Caco-2 (cell line): ENCODE results near the gene PPM1A. TPM values are rescaled to one million over a fixed set of nuclear protein-coding genes. Genes with fewer than 3 reads are reported as not detected.

Experiments used
- BruUV-seq: library from RNA; stranded (reverse); fragments of 400-500 nt; replicated peaks from 2 replicates; lab custom pipeline; 2021; lab: Mats Ljungman, UMichigan
- CTCF ChIA-PET: fragments of 300-600 bp; sonication (Branson Sonifier 250); formaldehyde crosslinking; loops from one replicate; lab custom pipeline; 2022; ENCODE audit warnings: antibody characterized with exemption; lab: Charles Lee
- POLR2A ChIA-PET: fragments of 300-600 bp; sonication (Branson Sonifier 250); formaldehyde crosslinking; loops from one replicate; lab custom pipeline; 2022; ENCODE audit warnings: antibody characterized with exemption; lab: Charles Lee
- DNase-seq, 2 experiments: peaks; one replicate each; pipeline versions ENCODE4 v3.0.0 to v3.0.0-alpha.2; 2020 to 2022
- H3K27me3 ChIP-seq: replicated peaks from 2 replicates; pipeline ENCODE4 v1.6.0; 2011; ENCODE audit warnings: low read length; ENCODE audit not compliant: control insufficient read depth, insufficient read depth
- H3K36me3 ChIP-seq: 2 replicates; pipeline ENCODE4 v1.5.1; 2011; ENCODE audit warnings: low read length; ENCODE audit not compliant: control insufficient read depth, insufficient read depth
- H3K4me1 ChIP-seq: fragments of 250-450 bp; sonication (Bioruptor Pico); 2 replicates; pipeline ENCODE4 v1.5.1; 2020; ENCODE audit warnings: mild to moderate bottlenecking
- H3K4me3 ChIP-seq: 2 replicates; pipeline ENCODE4 v1.5.1; 2011; ENCODE audit warnings: low read depth, mild to moderate bottlenecking, control low read depth, low read length
- H3K9me3 ChIP-seq: fragments of 250-450 bp; sonication (Bioruptor Pico); 2 replicates; pipeline ENCODE4 v1.5.1; 2020; ENCODE audit warnings: mild to moderate bottlenecking, moderate library complexity
- H3K27ac Mint-ChIP-seq: one replicate; pipeline ENCODE4 v1.8.0; 2022; ENCODE audit warnings: mixed read lengths; ENCODE audit not compliant: unreplicated experiment
- H3K27me3 Mint-ChIP-seq: one replicate; pipeline ENCODE4 v1.8.0; 2022; ENCODE audit warnings: mixed read lengths; ENCODE audit not compliant: insufficient read depth, unreplicated experiment
- H3K36me3 Mint-ChIP-seq: one replicate; pipeline ENCODE4 v1.8.0; 2022; ENCODE audit warnings: mild to moderate bottlenecking, mixed read lengths; ENCODE audit not compliant: insufficient read depth, unreplicated experiment
- H3K4me1 Mint-ChIP-seq: one replicate; pipeline ENCODE4 v1.8.0; 2022; ENCODE audit warnings: low read depth, mixed read lengths; ENCODE audit not compliant: unreplicated experiment
- H3K4me3 Mint-ChIP-seq: one replicate; pipeline ENCODE4 v1.8.0; 2022; ENCODE audit warnings: mild to moderate bottlenecking, moderate library complexity, mixed read lengths; ENCODE audit not compliant: unreplicated experiment
- H3K9me3 Mint-ChIP-seq: one replicate; pipeline ENCODE4 v1.8.0; 2022; ENCODE audit warnings: mixed read lengths; ENCODE audit not compliant: unreplicated experiment
- intact Hi-C: fragments of 100-400 bp; cut with micrococcal nuclease; formaldehyde crosslinking; loops from one replicate; pipeline ENCODE4 v1.10.0; 2022; ENCODE audit not compliant: unreplicated experiment
- total RNA-seq: library from RNA; stranded (reverse); gene quantifications from 2 replicates; pipeline ENCODE4 v1.2.3, GENCODE V29; 2022
- TF ChIP-seq, protein P1 (sequence below), 2 experiments: fragments of 200-600 bp in 1 of 2; IDR thresholded peaks; 1 replicate in 1 of 2; 2 replicates in 1 of 2; pipeline versions ENCODE4 v1.5.1 to v1.8.0; 2011 to 2022; ENCODE audit warnings: antibody characterized with exemption in 1 of 2, control low read depth in 1 of 2, inconsistent platforms in 1 of 2, low read depth in 1 of 2, low read length in 1 of 2, mild to moderate bottlenecking in 1 of 2, moderate library complexity in 1 of 2; ENCODE audit not compliant: insufficient read depth in 1 of 2, severe bottlenecking in 1 of 2, unreplicated experiment in 1 of 2

PPM1A gene
- total RNA-seq, 1 experiment from 2014 or later = 35.6 TPM

DNA sequence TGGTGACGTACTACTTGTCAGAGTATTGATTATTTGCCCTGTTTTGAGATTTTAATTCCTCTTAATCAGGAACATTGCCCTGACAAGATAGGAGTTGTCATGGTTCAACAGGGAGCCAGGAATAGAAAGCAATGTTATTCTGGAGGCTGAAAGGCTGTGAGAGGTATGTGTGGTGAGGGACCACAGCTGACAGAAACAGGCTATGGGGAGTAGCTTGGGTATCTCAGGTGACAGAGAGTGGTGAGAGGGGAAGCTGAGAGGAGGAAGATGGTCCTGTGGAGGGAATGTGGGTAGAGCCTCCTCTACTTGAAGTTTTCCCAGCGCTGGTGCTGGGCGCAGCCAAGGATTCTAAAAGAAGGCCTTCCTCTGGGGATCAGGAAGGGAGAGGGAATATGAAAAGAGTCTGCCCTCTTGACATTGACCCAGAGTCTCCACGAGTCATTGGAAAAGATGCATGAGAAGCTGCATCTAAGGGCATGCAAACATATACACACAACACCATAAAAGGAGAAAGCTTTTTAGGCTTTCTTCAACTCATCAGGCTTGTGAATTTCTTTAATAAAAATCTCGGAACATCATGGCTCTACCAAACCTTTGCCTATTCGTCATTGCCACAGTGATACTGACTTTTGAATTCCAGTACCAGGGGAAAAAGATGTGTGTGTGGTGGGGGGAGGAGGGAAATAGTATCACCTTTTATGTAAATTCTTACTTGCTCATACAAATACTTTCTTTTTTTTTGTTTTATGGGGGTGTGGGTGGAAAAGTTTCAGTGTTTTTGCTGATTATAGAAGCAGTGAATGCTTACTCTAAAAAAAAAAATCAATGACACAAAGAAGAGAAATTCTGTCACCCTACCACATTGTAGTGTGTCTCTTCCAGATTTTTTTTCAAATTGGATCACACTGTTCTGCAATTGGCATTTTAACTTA is 43.9 kb upstream of the PPM1A start:
- Histone ChIP-seq H3K4me3 (no peak overlapping the region), H3K4me1 (no peaks in the 10 kb centered on the region), H3K36me3 (no peaks in the 10 kb centered on the region), H3K27me3 (no peaks in the 10 kb centered on the region; the same call in 1 of the 2 replicates), H3K9me3 (no peaks in the 10 kb centered on the region)
- TF ChIP-seq, protein P1, sequence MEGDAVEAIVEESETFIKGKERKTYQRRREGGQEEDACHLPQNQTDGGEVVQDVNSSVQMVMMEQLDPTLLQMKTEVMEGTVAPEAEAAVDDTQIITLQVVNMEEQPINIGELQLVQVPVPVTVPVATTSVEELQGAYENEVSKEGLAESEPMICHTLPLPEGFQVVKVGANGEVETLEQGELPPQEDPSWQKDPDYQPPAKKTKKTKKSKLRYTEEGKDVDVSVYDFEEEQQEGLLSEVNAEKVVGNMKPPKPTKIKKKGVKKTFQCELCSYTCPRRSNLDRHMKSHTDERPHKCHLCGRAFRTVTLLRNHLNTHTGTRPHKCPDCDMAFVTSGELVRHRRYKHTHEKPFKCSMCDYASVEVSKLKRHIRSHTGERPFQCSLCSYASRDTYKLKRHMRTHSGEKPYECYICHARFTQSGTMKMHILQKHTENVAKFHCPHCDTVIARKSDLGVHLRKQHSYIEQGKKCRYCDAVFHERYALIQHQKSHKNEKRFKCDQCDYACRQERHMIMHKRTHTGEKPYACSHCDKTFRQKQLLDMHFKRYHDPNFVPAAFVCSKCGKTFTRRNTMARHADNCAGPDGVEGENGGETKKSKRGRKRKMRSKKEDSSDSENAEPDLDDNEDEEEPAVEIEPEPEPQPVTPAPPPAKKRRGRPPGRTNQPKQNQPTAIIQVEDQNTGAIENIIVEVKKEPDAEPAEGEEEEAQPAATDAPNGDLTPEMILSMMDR (IDR thresholded peaks at IDR 0.05; ENCODE audit: insufficient read depth in 1 of 2, low read depth in 1 of 2, low read length in 1 of 2, severe bottlenecking in 1 of 2, unreplicated experiment in 1 of 2) = no peak
- no TSS peak for BruUV-seq
- peaks cover 30% of the 10 kb centered on the region for H3K27me3 Mint-ChIP-seq
- ChIA-PET POLR2A (no interaction called here), CTCF (no interaction called here)
- H3K4me1 Mint-ChIP-seq = no peaks in the 10 kb centered on the region
- H3K9me3 Mint-ChIP-seq = peaks cover under 1% of the 10 kb centered on the region
- no peak overlapping the region for H3K4me3 Mint-ChIP-seq
- intact Hi-C loops = loop anchor here (5.0 kb wide), 1 partner anchor 282 kb away; the partner anchor contains the start of gene C14orf39
- no peak overlapping the region for H3K27ac Mint-ChIP-seq
- DNase-seq = no peak
- H3K36me3 Mint-ChIP-seq = no peaks in the 10 kb centered on the region

DNA sequence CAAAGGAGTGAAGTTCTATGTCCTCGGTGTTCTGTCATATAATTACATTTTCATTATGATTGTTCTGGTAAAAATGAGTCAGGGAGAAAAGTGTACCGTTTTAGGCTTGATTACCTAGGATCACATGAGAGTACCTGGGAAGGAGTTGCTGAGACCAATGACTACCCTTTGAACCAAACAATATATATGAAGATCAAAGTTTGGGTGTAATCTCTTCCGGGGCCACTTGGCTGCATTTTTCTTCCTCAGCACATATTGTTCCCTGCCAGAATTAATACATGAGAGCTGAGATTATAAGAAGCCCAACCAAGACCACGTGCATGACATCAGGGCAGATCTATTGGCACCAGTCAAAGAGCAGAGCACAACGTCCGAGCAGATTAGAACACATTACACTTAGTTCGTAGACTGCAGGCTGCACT is 42.8 kb upstream of the PPM1A start:
- Histone ChIP-seq H3K4me3 (no peak overlapping the region), H3K36me3 (no peaks in the 10 kb centered on the region), H3K4me1 (no peaks in the 10 kb centered on the region), H3K27me3 (no peaks in the 10 kb centered on the region; the same call in 1 of the 2 replicates), H3K9me3 (no peaks in the 10 kb centered on the region)
- no TSS peak for BruUV-seq
- ChIA-PET CTCF (no interaction called here), POLR2A (no interaction called here)
- intact Hi-C loops = loop anchor here (5.0 kb wide), 1 partner anchor 281 kb away; the partner anchor contains the start of gene C14orf39
- H3K36me3 Mint-ChIP-seq = no peaks in the 10 kb centered on the region
- H3K4me1 Mint-ChIP-seq = no peaks in the 10 kb centered on the region
- no peaks in the 10 kb centered on the region for H3K9me3 Mint-ChIP-seq
- peaks cover 30% of the 10 kb centered on the region for H3K27me3 Mint-ChIP-seq
- TF ChIP-seq, protein P1 (IDR thresholded peaks at IDR 0.05; ENCODE audit: insufficient read depth in 1 of 2, low read depth in 1 of 2, low read length in 1 of 2, severe bottlenecking in 1 of 2, unreplicated experiment in 1 of 2) = no peak
- H3K27ac Mint-ChIP-seq = no peak overlapping the region
- no peak overlapping the region for H3K4me3 Mint-ChIP-seq
- DNase-seq = no peak

DNA sequence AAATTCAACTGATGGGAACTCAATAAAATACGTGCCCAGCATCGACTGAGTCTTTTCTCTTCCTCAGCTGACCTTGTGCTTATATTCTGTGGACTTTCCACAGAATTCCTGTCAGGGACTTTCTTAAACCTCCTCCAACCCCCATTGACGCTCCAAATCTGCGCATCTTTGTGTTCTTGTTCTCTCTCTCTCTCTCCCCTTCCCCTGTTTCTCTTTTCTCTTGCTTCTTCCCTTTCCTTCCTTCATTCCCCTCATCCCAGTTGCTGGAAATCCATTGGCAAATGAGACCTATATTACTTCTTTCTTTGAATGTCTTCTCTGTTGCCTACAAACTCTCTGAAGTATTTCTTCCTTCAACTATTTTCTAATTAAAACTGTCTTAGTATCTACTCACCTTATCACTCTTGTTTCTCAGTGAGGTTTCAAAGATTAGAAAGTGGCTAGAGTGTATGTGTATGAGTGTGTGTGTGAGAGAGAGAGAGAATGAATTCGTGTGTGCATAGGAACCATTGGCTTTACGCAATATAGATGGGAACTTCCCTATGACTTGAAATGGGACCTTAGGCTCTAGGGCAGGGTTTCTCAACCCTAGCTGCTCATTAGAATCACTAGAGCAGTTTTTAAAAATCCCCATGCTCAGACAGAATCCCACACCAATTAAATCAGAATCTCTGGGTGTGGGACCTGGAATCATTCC is 42.0 kb upstream of the PPM1A start:
- Histone ChIP-seq H3K4me1 (no peaks in the 10 kb centered on the region), H3K9me3 (no peaks in the 10 kb centered on the region), H3K4me3 (no peak overlapping the region), H3K27me3 (no peaks in the 10 kb centered on the region; the same call in 1 of the 2 replicates), H3K36me3 (no peaks in the 10 kb centered on the region)
- CTCF ChIA-PET = no interaction called here
- Mint-ChIP-seq H3K36me3 (no peaks in the 10 kb centered on the region), H3K27me3 (peaks cover 27% of the 10 kb centered on the region), H3K4me1 (no peaks in the 10 kb centered on the region), H3K4me3 (no peak overlapping the region), H3K27ac (no peak overlapping the region), H3K9me3 (no peaks in the 10 kb centered on the region)
- intact Hi-C loops = loop anchor here (5.0 kb wide), 1 partner anchor 280 kb away; the partner anchor contains the start of gene C14orf39
- TF ChIP-seq, protein P1 (IDR thresholded peaks at IDR 0.05; ENCODE audit: insufficient read depth in 1 of 2, low read depth in 1 of 2, low read length in 1 of 2, severe bottlenecking in 1 of 2, unreplicated experiment in 1 of 2) = no peak
- no TSS peak for BruUV-seq
- no peak for DNase-seq
- POLR2A ChIA-PET = no interaction called here
